Progenitor cell of endocrine pancreas (in vitro differentiated cells): ENCODE data around the gene CRMP1. TPM values are rescaled to one million over a fixed set of nuclear protein-coding genes. Genes with fewer than 3 reads are reported as not detected.
A peak's percentile ranks its signal among the peaks of the same experiment; 100 is the strongest.
"Not testable (repeated sequence)": the region's sequence is repeated elsewhere in the genome, so short reads cannot be mapped to it uniquely, and the experiment has no call there.

ENCODE experiments used
- DNase-seq: peaks from one replicate; pipeline ENCODE4 v3.0.0; 2021; ENCODE audit warnings: low spot score; ENCODE audit not compliant: unreplicated experiment
- H3K27ac Mint-ChIP-seq: 2 replicates; pipeline ENCODE4 v1.8.0; 2021; ENCODE audit warnings: mild to moderate bottlenecking, moderate library complexity, mixed read lengths
- H3K27me3 Mint-ChIP-seq: 2 replicates; pipeline ENCODE4 v1.8.0; 2021; ENCODE audit warnings: mixed read lengths
- H3K36me3 Mint-ChIP-seq: 2 replicates; pipeline ENCODE4 v1.8.0; 2022; ENCODE audit warnings: mixed read lengths; ENCODE audit not compliant: insufficient read depth
- H3K4me1 Mint-ChIP-seq: 2 replicates; pipeline ENCODE4 v1.8.0; 2021; ENCODE audit warnings: low read depth, mixed read lengths
- H3K4me3 Mint-ChIP-seq: 2 replicates; pipeline ENCODE4 v1.8.0; 2021; ENCODE audit warnings: low read depth, mild to moderate bottlenecking, moderate library complexity, mixed read lengths
- H3K9me3 Mint-ChIP-seq: 2 replicates; pipeline ENCODE4 v1.8.0; 2021; ENCODE audit warnings: low read depth, mixed read lengths
- total RNA-seq: library from RNA; stranded (reverse); gene quantifications from 2 replicates; pipeline ENCODE4 v1.2.1, GENCODE V29; 2021
- TF ChIP-seq, protein P1 (sequence below): fragments of 200-600 bp; sonication (generic); IDR thresholded peaks from one replicate; pipeline ENCODE4 v1.5.0; 2021; ENCODE audit warnings: antibody characterized with exemption, mild to moderate bottlenecking; ENCODE audit not compliant: unreplicated experiment

Gene CRMP1
- total RNA-seq, 1 donor from 2014 or later: 17.6 TPM

DNA sequence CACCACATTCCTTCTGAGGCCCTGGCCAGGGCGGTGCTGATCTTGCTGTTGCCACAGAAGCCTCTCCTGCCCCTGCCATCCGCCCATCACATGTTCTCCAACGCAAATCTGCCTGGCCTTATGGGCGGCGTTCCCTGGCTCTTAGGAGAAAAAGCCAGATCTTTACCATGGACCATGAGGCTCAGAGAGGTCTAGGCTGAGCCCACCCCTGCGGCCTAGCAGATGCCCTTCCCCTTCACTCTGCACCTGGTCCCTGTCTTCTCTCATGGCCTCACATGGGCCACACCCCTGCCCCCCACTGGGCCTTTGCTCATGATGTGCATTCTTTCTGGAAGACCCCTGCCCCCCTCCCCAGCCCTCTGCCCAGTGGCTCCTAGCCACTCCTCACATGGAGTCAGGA, 78.5 kb downstream of the CRMP1 start:
- TF ChIP-seq, protein P1, sequence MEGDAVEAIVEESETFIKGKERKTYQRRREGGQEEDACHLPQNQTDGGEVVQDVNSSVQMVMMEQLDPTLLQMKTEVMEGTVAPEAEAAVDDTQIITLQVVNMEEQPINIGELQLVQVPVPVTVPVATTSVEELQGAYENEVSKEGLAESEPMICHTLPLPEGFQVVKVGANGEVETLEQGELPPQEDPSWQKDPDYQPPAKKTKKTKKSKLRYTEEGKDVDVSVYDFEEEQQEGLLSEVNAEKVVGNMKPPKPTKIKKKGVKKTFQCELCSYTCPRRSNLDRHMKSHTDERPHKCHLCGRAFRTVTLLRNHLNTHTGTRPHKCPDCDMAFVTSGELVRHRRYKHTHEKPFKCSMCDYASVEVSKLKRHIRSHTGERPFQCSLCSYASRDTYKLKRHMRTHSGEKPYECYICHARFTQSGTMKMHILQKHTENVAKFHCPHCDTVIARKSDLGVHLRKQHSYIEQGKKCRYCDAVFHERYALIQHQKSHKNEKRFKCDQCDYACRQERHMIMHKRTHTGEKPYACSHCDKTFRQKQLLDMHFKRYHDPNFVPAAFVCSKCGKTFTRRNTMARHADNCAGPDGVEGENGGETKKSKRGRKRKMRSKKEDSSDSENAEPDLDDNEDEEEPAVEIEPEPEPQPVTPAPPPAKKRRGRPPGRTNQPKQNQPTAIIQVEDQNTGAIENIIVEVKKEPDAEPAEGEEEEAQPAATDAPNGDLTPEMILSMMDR: no peak
- DNase-seq: no peak
- no peaks in the 10 kb centered on the region for H3K27me3 Mint-ChIP-seq
- no peaks in the 10 kb centered on the region for H3K9me3 Mint-ChIP-seq
- H3K27ac Mint-ChIP-seq: no peak overlapping the region
- no peak overlapping the region for H3K4me3 Mint-ChIP-seq
- H3K4me1 Mint-ChIP-seq: no peaks in the 10 kb centered on the region
- H3K36me3 Mint-ChIP-seq: peaks cover 44% of the 10 kb centered on the region

DNA sequence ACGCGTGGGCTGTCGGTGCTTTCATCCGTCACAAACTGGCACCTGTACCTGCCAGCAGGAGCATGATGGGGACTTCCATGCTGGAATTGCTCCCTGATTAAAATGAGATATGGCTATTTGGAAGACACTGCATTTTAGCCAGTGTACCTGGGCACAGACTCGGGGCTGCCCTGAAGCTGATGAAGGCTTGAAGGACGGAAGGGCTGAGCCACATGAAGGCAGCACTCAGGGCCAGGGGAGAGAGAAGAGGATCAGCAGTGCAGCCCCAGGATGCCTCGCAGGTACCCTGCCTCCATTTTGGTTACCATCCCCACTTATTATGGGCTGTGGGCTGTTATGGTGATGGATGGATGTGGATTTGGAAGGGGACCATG, 79.0 kb downstream of the CRMP1 start:
- H3K36me3 Mint-ChIP-seq: peaks cover 45% of the 10 kb centered on the region
- H3K4me1 Mint-ChIP-seq: no peaks in the 10 kb centered on the region

DNA sequence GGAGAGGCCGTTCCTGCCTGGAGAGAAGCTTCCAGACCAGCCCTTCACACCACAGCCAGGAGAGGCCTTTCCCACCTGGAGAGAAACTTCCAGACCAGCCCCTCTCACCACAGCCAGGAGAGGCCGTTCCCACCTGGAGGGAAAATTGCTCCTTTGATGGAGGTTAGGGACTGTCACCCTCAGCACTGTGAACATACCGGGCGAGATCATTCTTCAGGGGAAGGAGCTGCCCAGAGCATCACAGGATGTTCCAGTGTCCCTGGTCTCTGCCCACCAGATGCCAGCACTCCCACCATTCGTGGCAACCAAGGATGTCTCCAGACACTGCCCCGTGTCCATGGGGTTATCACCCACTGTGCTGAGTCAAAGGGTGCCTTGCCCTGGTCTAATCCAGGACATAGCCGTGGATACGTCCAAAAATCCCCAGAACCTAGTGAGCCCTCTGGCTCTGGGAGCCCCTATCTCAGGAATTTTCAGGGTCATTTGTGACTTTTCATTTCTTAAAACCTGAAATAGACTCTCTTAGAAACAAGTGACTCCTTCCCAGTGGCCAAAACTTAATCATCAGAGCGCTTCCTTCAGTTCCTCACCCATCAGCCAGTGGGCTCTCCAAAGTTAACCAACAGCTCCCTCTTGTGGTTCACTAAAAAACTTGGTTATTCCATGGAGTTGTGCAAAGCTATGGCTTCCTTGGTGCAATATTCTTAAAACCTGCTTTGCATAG, 80.2 kb downstream of the CRMP1 start:
- DNase-seq: no peak
- H3K36me3 Mint-ChIP-seq: peaks cover 43% of the 10 kb centered on the region
- no peak overlapping the region for H3K27ac Mint-ChIP-seq
- H3K4me1 Mint-ChIP-seq: no peaks in the 10 kb centered on the region
- TF ChIP-seq, protein P1: peak; percentile 71
- no peak overlapping the region for H3K4me3 Mint-ChIP-seq
- no peaks in the 10 kb centered on the region for H3K27me3 Mint-ChIP-seq
- no peaks in the 10 kb centered on the region for H3K9me3 Mint-ChIP-seq

More for the DNA sequence above, 79.0 kb downstream of the CRMP1 start:
- no peaks in the 10 kb centered on the region for H3K9me3 Mint-ChIP-seq
- no peak overlapping the region for H3K27ac Mint-ChIP-seq
- H3K4me3 Mint-ChIP-seq: no peak overlapping the region
- DNase-seq: no peak
- TF ChIP-seq, protein P1: no peak
- no peaks in the 10 kb centered on the region for H3K27me3 Mint-ChIP-seq

DNA sequence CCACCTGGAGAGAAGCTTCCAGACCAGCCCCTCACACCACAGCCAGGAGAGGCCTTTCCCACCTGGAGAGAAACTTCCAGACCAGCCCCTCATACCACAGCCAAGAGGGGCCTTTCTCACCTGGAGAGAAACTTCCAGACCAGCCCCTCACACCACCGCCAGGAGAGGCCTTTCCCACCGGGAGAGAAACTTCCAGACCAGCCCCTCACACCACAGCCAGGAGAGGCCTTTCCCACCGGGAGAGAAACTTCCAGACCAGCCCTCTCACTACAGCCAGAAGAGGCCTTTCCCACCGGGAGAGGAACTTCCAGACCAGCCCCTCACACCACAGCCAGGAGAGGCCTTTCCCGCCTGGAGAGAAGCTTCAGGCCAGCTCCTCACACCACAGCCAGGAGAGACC, 80.8 kb downstream of the CRMP1 start:
- H3K36me3 Mint-ChIP-seq: peaks cover 40% of the 10 kb centered on the region
- not testable (repeated sequence) for H3K27me3 Mint-ChIP-seq, H3K4me1 Mint-ChIP-seq, H3K4me3 Mint-ChIP-seq, H3K27ac Mint-ChIP-seq, DNase-seq, H3K9me3 Mint-ChIP-seq

DNA sequence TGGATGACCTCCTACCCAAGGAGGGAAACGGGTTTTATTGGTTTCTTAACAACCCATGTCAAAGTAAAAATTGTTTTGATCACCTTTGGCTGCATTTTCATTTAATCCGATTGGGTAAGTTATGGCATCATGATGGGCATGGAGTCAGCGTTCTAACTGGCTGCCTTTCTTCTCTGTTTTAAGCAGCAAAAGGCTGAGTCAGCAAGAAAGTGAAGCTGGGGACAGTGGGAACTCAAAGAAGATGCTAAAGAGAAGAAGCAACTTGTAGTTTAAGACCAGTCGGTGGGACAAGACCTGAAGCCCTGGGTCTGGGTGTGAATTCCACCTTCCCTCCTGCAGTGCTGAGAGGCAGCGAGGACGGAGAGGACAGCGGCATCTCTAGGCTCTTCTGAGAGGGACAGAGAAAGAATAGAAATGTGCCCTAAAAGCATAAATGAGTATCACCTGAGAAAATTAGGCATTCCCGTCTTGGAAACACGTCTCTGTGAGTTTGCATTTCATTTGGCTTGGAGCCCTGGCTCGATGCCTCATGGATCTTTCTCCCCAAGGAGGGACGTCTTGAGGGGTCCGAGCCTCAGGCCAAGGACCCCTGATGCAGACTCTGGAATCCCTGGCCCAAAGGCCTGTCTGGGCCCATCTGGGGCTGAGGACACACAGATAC, 82.0 kb downstream of the CRMP1 start:
- peaks cover 44% of the 10 kb centered on the region for H3K36me3 Mint-ChIP-seq
- no peaks in the 10 kb centered on the region for H3K9me3 Mint-ChIP-seq
- TF ChIP-seq, protein P1: no peak
- no peak overlapping the region for H3K27ac Mint-ChIP-seq
- no peaks in the 10 kb centered on the region for H3K4me1 Mint-ChIP-seq
- H3K4me3 Mint-ChIP-seq: no peak overlapping the region
- no peaks in the 10 kb centered on the region for H3K27me3 Mint-ChIP-seq
- DNase-seq: no peak

DNA sequence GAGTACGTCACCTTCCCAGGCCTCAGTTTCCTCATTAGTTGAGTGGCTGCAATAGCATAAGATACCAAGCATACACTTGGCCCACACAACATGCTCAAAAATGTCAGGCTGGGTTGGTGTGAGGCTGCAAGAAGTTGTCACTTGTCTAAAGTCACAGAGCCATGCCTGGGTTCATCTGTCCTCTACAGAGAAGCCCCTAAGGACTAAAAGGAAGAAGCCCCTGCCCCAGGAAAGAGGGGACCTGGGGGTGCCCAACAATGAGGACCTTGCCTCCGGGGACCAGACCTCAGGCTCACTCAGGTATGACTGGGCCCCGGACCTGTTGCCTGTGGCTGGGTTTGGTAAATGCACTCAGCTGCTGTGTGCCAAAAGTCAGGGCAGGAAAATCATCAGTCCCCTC, 82.7 kb downstream of the CRMP1 start:
- Mint-ChIP-seq H3K4me1 (no peaks in the 10 kb centered on the region), H3K27me3 (no peaks in the 10 kb centered on the region), H3K27ac (no peak overlapping the region), H3K4me3 (no peak overlapping the region), H3K9me3 (no peaks in the 10 kb centered on the region), H3K36me3 (peaks cover 44% of the 10 kb centered on the region)
- no peak for DNase-seq
- TF ChIP-seq, protein P1: no peak
